ENCODE results near the gene GPR84. TPM values are rescaled to one million over a fixed set of nuclear protein-coding genes. Genes with fewer than 3 reads are reported as not detected.

Gene GPR84
- total and polyA plus RNA-seq, 9 of the 15 experiments (the other 6 are each of a cell fraction or from before 2014, with no cell fraction given): 0.07 to 0.18 (median 0.11) TPM; not detected in 5

- TF ChIP-seq MEF2A (IDR thresholded peaks at IDR 0.05; ENCODE audit: control insufficient read depth, low read depth, low read length) (no peak), NR4A1 (CRISPR knock-in tag; IDR thresholded peaks at IDR 0.05) (no peak), NR4A1 (tag; IDR thresholded peaks at IDR 0.05) (no peak), ZBTB9 (CRISPR knock-in tag; IDR thresholded peaks at IDR 0.05) (0 out of 2 replicates have a peak, but pooled peaks have one; percentile 13), ZNF224 (CRISPR knock-in tag; IDR thresholded peaks at IDR 0.05) (no peak), POU5F1 (IDR thresholded peaks at IDR 0.05; ENCODE audit: borderline replicate concordance, low read depth, low read length, partially characterized antibody) (no peak), ZNF408 (CRISPR knock-in tag; IDR thresholded peaks at IDR 0.05; ENCODE audit: low read depth) (no peak), ZNF41 (CRISPR knock-in tag; conservative IDR thresholded peaks at IDR 0.05) (no peak), FOXP1 (CRISPR knock-in tag; IDR thresholded peaks at IDR 0.05) (peak; percentile 65; the same call in 1 of the 2 replicates), KLF1 (tag; IDR thresholded peaks at IDR 0.05) (no peak), ZBTB2 (IDR thresholded peaks at IDR 0.05) (peak; percentile 90), CXXC5 (CRISPR knock-in tag; IDR thresholded peaks at IDR 0.05) (peak; percentile 84), ZNF717 (CRISPR knock-in tag; IDR thresholded peaks at IDR 0.05) (no peak), E2F8 (IDR thresholded peaks at IDR 0.05; ENCODE audit: low read depth, partially characterized antibody) (peak; percentile 80), ZBED1 (IDR thresholded peaks at IDR 0.05) (no peak), ZNF232 (CRISPR knock-in tag; IDR thresholded peaks at IDR 0.05) (no peak; the same call in 1 of the 2 replicates), ZNF655 (CRISPR knock-in tag; IDR thresholded peaks at IDR 0.05) (no peak), STAG1 (CRISPR knock-in tag; IDR thresholded peaks at IDR 0.05; ENCODE audit: borderline replicate concordance) (no peak), CEBPB (tag; IDR thresholded peaks at IDR 0.05) (no peak), NR2C1 (IDR thresholded peaks at IDR 0.05) (peak; percentile 21; the same call in 1 of the 2 replicates), NR2C1 (tag; IDR thresholded peaks at IDR 0.05) (no peak)
- TF ChIP-seq, protein P1, sequence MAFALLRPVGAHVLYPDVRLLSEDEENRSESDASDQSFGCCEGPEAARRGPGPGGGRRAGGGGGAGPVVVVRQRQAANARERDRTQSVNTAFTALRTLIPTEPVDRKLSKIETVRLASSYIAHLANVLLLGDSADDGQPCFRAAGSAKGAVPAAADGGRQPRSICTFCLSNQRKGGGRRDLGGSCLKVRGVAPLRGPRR (CRISPR knock-in tag; IDR thresholded peaks at IDR 0.05): no peak
Measured at GRCh38 chr12:54358945-54359761, 5.1 kb downstream of the GPR84 start (continued).

Data from K562 (cell line).